Measurements from ENCODE around the gene MYO18B.
"Not testable (repeated sequence)": the region's sequence is repeated elsewhere in the genome, so short reads cannot be mapped to it uniquely, and the experiment has no call there.

MYO18B gene

DNA sequence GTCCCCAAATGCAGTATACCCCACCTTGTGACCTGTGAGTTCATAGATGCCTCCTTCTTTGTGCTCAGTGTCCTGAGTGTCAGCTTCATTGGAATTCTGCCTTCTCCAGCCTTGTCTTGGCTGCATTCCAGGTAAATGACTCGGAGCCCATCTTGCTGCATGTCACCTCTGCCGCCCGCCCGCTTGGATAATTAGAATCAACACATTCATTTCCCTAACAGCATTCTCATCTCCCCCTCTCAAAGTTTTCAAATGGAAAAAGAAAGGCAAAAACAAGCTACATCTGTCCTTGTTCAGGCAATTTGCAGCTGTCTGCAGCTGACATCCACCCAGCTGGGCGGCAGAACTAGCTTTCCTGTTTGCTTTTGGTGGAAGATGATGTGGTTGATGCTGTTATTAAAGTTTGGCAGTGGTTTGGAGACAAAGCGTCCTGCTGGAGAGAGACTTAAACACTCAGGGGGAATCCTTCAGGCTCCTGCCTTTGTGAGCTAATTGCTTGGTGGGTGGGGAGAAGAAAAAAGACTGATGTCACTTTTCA is 228.5 kb downstream of the MYO18B start:
- no peak for DNase-seq (ENCODE audit: low read depth in 2 of 3, low spot score in 1 of 3)

GRCh38 chr22:25970999-25971811 is 229.2 kb downstream of the MYO18B start:
- DNase-seq (ENCODE audit: low read depth in 2 of 3, low spot score in 1 of 3) = no peak

DNA sequence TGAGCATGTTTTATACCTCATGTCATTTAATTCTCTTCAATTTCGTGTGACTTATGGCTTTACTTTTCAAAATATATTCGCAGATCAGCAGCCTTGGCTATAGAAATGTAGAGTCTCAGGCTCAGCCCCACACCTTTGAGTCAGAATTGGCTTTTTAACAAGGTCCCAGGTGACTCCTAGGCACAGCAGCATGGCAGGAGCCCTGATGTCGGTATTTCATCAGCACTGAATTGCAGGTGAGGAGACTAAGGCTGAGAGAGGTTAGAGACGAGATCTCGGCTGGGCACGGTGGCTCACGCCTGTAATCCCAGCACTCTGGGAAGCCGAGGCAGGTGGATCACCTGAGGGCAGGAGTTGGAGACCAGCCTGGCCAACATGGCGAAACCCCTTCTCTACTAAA is 230.4 kb downstream of the MYO18B start:
- DNase-seq (ENCODE audit: low read depth in 2 of 3, low spot score in 1 of 3) = no peak

- no peak for DNase-seq (ENCODE audit: low read depth in 2 of 3, low spot score in 1 of 3)
These were observed 234.4 kb downstream of the MYO18B start for GRCh38 chr22:25976356-25976755.

DNA sequence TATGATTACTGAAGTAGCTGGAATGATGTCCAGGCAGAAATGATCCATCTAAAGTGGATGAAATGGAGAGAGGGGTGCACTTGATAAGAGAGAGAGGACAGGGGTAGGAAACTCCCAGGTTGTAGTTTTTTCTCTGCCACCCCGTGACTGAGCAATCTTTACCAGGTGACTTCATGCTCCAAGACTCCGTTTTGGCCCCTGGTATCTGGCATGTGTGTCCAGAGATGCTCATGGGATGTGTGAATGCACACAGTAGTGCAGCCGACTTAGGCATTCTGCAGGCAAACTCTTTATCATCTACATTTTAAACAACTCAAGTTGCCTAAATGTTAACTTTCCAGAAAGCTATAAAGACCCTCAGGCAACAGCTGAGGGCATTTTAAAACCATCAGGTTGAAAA is 238.0 kb downstream of the MYO18B start:
- DNase-seq (ENCODE audit: low read depth in 2 of 3, low spot score in 1 of 3) = no peak

DNA sequence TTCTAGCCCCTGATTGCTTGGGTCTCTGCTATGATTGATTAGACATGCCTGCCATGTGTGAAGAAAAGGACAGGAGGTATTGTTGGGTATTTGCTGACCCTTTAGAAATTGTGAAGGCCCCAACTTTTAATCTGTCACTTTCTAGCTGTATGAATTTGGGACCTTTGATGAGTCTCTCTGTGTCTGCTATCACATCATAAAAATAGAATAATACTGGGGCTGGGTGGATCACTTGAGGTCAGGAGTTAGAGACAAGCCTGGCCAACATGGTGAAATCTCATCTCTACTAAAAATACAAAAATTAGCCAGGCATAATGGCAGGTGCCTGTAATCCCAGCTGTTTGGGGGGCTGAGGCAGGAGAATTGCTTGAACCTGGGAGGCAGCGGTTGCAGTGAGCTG is 242.9 kb downstream of the MYO18B start:
- DNase-seq (ENCODE audit: low read depth in 2 of 3, low spot score in 1 of 3) = not testable (repeated sequence)

GRCh38 chr22:25987948-25988347 is 246.0 kb downstream of the MYO18B start:
- DNase-seq (ENCODE audit: low read depth in 2 of 3, low spot score in 1 of 3) = no peak

DNA sequence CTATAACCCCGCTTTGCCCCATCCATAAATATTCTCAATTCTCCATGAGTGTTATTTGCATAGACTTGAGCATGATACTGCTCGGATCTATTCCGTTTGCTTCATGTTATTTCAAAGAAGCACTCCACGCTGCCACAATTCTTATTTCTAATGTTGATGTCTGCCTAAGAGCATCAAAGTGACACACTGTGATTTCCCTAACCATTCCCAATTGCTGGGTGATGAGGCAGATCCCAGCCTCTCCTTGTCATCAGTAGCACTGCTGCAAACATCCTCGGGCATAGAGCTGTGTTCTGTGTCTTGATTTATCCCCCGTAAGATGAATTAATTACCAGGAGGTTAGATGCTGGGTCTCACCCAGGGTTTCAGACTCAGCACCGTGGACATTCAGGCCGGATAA is 249.0 kb downstream of the MYO18B start:
- no peak for DNase-seq (ENCODE audit: low read depth in 2 of 3, low spot score in 1 of 3)

DNA sequence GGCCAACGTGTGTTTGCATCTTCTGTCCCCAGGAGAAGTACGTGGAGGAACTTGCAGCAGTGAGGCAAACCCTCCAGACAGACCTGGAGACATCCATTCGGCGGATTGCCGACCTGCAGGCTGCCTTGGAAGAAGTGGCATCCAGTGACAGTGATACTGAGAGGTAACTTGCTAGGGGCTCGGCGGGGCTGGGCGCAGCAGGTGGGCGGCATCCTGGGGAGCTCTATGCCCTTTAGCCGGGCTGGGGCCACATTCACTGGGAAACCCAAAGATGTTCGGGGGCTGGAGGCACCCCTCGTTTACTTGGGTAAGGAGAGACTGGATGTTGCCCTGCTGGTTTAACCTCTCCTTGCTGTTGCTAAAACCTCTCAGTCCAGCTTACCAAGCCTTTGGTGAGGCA is 250.3 kb downstream of the MYO18B start:
- no peak for DNase-seq (ENCODE audit: low read depth in 2 of 3, low spot score in 1 of 3)

DNA sequence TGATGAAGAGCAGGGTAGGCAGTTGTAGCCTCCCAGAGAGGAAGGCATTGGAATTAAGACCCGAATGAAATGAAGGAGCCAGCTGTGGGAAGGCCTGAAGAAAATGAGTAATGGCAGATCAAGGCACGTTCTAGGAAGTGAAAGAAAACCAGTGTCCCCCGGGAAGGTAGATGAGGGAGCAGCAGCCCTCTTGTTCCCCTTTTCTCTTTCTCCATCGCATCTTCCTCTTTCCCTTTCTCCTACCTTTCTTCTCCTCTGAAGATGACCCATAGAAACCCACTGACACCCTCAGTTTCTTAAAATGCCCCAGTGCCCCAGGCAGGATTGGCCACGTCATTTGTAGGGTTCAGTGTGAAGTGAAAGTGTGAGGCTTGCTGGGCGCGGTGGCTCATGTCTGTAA is 254.7 kb downstream of the MYO18B start:
- no peak for DNase-seq (ENCODE audit: low read depth in 2 of 3, low spot score in 1 of 3)

GRCh38 chr22:25997886-25998775 is 256.1 kb downstream of the MYO18B start:
- DNase-seq (ENCODE audit: low read depth in 2 of 3, low spot score in 1 of 3) = no peak

GRCh38 chr22:26002456-26002855 is 260.5 kb downstream of the MYO18B start:
- no peak for DNase-seq (ENCODE audit: low read depth in 2 of 3, low spot score in 1 of 3)

GRCh38 chr22:26004477-26004876 is 262.5 kb downstream of the MYO18B start:
- no peak for DNase-seq (ENCODE audit: low read depth in 2 of 3, low spot score in 1 of 3)

DNA sequence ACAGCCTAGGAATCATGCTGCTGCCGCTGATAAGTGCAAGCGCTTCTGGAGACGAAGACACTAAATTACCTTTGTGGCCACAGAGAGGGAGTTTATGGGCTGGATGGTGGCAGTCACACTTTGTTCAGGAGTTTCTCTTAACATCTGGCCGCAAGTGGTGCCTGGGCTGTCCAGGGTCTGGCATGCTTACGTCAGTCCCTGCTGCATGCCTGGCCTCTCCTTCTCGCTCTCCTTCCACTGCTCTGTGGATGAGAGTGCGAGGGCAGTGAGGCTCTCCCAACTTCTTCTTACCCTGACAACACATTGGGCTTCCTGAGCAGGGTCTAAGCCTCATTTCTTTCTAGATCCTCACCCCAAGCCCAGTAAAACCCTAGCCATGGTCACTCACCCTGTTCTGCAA is 266.6 kb downstream of the MYO18B start:
- no peak for DNase-seq (ENCODE audit: low read depth in 2 of 3, low spot score in 1 of 3)

DNA sequence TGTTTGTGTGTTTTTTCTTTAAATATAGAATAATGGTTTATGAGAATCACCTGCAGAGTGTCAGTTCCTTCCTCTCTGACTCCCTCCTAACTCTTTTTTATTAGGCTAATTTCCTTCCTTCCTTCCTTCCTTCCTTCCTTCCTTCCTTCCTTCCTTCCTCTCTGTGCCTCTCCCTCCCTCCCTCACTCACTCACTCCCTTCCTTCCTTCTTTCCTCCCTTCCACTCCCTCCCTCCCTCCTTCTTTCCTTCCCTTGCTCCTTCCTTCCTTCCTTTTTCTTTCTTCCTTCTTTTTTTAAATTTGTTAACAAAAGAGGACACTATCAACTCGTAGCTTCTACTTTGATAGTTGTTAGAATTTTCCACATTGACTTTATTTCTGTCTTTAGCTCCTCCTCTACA is 274.9 kb downstream of the MYO18B start:
- no peak for DNase-seq (ENCODE audit: low read depth in 2 of 3, low spot score in 1 of 3)

- DNase-seq (ENCODE audit: low read depth in 2 of 3, low spot score in 1 of 3) = no peak
These were observed 275.9 kb downstream of the MYO18B start for GRCh38 chr22:26017932-26018331.

DNA sequence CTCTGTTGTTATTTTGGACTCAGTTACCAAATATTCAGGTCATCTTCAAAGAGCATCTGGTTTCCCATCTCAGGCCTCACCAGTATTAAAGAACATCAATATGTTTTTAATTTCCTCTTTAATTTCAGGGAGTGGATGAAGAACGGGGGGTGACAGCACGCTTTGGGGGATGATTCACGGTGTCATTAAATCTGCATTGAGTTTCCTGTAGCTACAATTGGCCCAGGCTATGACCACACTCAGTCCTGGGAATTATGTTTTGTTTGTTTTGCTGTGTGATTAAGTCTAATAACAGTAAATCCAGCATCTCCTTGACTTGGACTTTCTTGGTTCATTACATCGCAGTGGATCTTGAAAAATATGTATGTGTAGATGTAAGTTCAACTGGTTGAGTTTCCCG is 277.6 kb downstream of the MYO18B start:
- DNase-seq (ENCODE audit: low read depth in 2 of 3, low spot score in 1 of 3) = no peak

DNA sequence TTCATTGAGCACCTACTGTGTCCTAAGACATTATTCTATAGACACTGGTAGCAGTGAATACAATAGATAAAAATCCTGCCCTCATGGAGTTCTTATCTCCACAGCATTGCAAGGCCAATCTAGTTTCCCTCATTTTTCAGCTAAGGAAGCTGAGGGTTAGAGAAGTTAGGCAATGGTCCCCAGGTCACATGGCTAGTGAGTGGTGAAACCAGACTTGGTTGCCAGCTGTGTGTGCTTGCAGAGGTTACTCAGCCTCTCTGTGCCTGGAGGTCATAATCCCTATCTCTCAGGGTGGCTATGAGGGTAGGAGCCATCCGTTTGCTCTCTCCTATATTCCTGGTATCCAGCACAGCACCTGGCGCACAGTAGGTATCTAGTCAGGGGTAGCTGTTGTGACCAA is 279.5 kb downstream of the MYO18B start:
- no peak for DNase-seq (ENCODE audit: low read depth in 2 of 3, low spot score in 1 of 3)

DNA sequence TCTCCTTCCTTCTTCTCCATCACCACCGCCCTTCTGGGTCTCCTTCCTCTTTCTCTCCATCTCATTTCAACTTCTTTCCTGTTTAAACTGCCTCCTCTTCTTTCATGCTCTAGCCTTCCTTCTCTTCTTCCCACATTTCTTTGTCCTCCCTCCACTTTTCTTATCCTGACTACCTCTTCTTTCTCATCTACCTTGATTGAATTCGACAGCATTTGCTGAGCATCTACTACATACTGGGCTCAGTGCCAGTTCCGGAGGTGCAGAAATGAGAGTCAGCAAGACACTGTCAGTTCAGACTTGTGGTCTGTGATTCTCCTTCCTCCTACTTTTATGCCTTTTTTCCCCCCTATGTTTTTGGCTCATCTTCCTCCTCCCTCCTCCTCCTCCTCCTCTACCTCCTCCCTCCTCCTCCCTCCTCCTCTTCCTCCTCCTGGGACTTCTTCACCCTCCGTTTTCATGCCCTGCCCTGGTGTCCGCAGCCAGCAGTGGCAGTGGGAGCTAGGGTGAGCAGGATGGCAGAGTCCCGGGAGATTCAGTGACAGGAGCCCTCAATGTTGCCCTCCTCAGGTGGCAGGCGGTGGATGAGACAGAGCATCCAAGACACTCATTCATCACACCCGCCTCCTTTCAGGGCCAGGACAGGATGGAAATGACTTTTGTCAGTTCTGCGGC is 281.3 kb downstream of the MYO18B start:
- no peak for DNase-seq (ENCODE audit: low read depth in 2 of 3, low spot score in 1 of 3)

- no peak for DNase-seq (ENCODE audit: low read depth in 2 of 3, low spot score in 1 of 3)
These were observed 283.6 kb downstream of the MYO18B start for GRCh38 chr22:26025626-26026025.

DNA sequence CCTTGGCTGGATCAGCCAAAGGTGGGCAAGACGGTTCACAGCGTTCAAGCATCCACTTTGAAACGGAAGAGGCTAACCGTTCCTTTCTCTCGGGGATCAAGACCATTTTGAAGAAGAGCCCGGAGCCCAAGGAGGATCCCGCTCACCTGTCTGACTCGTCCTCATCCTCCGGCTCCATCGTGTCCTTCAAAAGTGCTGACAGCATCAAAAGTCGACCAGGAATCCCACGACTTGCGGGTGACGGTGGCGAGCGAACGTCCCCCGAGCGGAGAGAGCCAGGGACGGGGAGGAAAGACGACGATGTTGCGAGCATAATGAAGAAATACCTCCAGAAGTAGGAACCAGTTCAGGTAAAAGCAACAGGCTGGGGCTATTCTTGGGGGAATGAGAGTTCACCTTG is 285.4 kb downstream of the MYO18B start:
- DNase-seq (ENCODE audit: low read depth in 2 of 3, low spot score in 1 of 3) = no peak

GRCh38 chr22:26031641-26032040 is 289.7 kb downstream of the MYO18B start:
- DNase-seq (ENCODE audit: low read depth in 2 of 3, low spot score in 1 of 3) = no peak
